GM21825 (cell line): Measurements from ENCODE around the gene NBEAL2.
"Not testable (repeated sequence)": the region's sequence is repeated elsewhere in the genome, so short reads cannot be mapped to it uniquely, and the experiment has no call there.

Source experiments
- ATAC-seq: cut with Tn5 transposase; IDR thresholded peaks from one replicate; pipeline ENCODE4 v1.9.1; 2021; ENCODE audit warnings: mild to moderate bottlenecking, moderate library complexity; ENCODE audit not compliant: unreplicated experiment

Gene NBEAL2

DNA sequence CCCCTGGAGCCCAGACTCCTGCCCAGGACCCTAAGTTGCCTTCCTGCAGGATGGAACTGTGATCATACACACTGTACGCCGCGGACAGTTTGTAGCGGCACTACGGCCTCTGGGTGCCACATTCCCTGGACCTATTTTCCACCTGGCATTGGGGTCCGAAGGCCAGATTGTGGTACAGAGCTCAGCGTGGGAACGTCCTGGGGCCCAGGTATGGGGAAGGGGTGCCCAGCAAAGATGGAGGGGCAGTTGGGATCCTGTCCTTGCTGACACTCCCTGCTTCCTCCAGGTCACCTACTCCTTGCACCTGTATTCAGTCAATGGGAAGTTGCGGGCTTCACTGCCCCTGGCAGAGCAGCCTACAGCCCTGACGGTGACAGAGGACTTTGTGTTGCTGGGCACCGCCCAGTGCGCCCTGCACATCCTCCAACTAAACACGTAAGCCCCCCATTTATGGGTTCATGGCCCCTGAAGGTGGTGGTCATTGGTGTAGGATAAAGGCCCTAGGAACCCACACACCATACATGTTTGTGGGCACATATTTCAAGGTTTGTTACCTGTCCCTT, 28.8 kb downstream of the NBEAL2 start:
- no peak for ATAC-seq

DNA sequence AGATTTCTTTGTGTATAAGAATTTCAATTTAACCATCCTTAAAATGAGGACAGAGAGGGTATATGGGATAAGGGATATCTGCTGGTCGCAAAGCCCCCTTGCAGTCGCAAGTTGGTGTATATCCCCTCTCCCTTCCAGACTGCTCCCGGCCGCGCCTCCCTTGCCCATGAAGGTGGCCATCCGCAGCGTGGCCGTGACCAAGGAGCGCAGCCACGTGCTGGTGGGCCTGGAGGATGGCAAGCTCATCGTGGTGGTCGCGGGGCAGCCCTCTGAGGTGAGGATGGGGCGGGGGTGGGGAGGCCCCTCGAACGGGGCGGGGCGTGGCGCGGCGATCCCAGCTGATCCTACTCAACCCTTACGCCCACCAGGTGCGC, 29.4 kb downstream of the NBEAL2 start:
- no peak for ATAC-seq

DNA sequence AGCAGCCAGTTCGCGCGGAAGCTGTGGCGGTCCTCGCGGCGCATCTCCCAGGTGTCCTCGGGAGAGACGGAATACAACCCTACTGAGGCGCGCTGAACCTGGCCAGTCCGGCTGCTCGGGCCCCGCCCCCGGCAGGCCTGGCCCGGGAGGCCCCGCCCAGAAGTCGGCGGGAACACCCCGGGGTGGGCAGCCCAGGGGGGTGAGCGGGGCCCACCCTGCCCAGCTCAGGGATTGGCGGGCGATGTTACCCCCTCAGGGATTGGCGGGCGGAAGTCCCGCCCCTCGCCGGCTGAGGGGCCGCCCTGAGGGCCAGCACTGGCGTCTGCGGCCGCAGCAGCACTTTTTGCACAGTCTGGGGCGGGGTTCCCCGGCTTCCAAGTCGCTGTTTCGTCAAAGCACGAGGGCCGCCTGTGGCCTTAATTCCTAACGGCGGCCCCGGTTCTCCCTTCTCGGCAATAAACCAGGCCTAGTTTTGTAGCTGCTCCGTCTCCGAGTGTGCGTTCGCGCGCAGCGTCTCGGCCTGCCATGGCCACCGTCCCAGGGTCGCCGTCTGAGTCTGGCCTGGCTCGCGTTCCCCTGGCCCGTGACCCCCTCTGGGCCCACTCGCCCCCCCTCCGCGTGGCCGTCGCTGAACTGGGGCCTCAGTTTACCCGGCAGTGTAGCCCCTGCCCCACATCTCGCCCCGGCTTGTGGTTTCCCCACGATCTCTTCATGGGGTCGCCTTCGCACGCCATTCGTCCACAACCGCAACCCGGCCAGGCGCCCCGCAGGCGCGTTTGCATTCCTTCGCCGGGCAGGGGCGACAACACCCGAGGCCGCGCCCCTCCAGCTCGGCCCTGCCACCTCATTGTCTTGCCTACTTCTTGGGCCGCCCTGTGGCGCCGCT, 30.0 kb downstream of the NBEAL2 start:
- peak; percentile 72 for ATAC-seq

DNA sequence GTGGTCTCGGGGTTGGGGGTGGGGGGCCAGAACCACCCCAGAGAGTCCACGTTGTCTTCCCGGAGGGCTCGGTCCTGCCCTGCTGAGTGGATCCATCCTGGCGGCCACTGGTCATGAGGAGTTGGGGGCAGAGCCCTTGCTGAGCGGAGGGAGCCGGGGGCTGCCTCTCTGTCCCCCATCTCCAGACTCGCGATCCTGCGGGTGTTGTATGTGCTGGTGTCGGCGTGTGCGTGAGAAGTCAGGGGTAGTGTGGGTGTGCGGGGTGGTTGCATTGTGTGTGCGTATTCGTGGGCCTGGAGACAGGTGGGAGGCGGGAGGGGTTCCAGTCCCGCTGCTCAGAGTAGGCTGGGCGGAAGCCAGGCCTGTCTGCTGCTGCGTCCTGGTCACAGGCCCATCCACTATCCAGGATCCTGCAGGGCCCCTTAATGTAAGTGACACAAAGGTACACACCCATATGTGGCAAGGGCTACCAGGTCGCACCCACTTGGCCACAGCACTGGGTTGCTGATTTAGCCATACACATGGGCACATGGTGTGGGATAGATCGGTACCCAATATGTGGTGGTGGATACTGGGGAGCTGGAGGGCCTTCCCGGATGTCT, 30.7 kb downstream of the NBEAL2 start:
- no peak for ATAC-seq

DNA sequence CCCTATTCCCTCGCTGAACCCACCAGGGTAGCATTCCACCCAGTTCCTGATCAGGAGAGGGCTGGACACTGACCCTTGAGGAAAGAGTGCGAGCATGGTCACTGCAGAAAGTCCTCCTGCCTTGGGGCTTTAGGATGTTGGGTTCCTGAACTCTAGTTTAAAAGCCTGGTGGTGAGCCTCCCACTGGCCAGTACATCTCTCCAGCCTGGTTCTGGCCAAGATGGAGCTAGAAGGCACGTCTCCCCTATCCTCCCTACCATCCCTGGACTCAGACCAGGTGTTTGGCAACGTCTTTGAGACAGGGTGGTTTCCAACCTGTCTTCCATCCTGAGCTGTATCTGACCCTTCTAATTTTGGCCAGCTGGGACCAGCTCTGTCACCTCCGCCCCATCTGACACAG, 31.4 kb downstream of the NBEAL2 start:
- no peak for ATAC-seq

DNA sequence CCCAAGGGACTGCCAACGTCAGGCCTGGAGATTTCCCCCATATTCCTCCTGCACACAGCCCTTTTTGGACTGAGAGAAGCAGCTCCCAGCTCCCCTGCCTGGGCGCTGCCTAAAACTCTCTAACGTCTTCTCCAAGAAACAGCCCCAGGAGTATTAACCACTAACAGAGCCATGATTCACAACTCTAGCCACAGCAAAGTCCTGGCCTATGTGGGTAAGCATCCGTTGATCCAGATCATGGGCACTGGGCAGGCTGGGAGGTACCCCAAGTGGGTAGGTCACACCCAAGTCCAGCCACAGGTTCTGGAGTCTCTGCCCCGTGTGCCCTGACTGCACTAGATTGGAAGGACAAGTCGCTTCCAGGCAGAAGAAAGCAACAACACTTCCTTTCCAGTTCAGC, 31.9 kb downstream of the NBEAL2 start:
- ATAC-seq: no peak

DNA sequence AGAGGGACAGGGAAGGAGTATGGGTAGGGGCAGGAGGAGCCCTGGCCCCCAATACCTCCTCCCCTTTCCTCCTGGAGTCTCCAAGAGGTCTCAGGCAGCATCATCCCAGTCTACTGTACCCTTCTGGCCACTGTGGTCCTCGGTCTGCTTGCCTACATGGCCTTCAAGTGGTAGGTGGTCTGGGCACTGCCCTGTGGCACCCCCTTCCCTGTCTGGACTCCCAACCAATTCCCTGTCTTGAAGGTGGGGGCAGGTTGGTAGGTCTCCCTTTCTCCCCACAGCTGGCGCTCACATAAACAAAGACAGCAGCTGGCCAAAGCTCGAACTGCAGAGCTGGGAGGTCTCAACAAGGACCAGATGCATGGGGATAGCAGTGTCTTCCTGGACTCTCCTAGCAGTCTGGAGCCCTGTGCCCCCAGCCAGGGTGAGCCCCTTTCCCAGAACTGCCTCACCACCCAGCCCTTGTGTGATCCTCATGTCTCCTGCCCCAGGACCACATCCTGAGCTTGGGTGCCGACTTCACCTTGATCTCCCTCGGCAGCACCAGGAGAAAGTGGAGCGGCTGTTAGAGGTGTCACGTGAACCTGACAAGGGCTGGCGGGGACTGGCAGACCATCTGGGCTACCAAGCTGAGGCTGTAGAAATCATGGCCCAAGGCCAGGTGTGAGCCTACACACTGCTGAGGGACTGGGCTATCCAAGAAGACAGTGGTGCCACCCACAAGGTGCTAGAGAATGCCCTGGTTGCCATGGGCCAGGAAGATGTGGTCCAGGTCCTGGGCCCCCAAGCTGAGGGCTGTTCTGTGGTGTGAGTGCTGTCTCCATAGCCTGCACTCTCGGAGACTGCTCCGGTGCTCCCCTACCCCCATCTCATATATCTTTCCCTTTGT, 33.1 kb downstream of the NBEAL2 start:
- no peak for ATAC-seq

DNA sequence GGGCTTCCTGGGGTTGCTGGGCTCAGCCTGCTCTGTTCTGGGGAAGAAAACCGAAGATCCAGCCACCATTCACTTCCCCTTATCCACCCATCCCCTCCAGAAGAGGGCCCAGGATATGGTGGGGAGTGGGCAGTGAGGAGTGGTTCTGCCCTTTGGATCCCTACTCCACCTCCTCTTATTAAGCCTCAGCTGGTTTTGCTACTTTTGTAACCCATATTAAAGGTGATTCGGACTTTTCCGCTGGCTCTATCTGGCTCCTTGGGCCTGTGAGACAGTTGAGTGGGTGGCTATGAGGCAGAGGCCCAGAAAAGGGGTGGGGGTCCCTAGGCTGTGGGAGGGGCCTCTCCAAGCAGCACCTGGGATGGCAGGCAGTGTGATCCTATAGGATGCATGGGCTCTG, 33.8 kb downstream of the NBEAL2 start:
- no peak for ATAC-seq

DNA sequence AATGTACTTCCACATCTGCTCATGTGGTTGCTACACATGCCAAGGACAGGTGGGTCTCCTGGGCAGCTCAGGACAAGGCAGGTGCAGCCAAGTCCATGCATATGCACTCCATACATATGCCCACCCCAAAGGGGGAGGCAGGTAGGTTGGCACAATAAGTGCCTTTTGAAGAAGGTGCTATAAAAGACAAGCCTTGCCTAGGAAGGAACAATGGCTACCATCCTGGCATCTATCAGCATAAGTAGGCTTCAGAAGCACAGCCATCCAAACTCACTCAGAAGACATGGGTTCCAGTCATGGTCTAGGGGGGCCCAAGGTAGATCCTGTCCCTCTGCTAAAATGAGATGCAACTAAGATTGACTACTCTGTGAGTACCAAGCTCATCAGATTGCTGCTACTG, 34.6 kb downstream of the NBEAL2 start:
- ATAC-seq: no peak

DNA sequence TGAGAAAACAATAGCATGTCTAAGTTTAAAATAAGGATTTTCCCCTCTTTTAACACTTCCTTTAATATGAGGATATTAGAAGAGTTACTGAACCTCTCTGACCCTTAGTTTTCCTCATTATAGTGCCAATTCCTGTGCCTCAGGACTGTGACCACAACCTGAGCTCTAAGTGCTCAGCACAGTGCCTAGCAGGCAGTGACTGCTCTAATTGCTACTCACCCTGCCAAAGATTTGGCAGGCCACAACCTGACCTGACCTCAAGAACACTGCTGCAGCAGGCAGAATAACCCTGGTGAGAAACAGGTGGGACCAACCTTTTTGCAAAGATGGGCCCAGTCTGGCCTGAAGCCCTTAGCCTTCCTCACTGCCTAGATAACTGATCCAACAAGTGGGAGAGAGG, 35.7 kb downstream of the NBEAL2 start:
- no peak for ATAC-seq

DNA sequence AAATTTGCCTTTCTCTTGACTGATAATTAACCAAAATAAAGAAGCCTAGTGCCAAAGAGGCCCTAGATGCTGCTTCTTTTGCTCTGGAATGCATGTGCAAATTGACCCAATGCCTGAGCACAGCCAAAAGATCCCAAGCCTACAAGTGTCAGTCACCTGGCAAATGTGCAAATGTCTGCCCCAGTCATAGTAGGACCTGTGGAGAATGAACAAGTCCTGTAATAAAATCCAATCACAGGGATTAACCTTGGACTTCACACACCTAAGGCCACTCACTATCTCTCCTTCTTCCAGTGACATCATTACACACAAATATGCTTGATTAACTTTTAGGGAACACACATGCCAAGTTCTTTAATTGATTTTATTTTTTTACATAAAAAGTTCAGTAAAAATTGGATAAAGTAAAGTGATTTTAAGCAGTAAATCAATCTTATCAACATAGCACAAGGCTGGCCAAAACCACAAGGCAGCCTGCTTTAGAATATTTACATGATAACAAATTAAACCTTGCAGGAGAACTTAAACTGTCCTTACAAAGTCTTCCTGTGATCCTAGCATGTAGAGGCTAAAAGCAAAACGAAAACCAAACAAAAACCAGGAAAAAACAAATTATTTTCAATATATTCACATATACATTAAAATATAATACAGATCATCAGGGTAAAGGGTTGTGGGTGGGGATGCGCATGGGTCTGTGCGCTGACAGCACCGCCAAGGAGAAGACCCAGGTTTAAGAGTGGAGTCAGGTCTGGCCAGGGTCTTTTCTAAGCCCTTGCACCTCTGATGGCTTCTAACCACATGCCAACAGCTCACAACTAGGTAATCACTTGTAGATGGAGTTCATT, 36.8 kb downstream of the NBEAL2 start:
- ATAC-seq: no peak

DNA sequence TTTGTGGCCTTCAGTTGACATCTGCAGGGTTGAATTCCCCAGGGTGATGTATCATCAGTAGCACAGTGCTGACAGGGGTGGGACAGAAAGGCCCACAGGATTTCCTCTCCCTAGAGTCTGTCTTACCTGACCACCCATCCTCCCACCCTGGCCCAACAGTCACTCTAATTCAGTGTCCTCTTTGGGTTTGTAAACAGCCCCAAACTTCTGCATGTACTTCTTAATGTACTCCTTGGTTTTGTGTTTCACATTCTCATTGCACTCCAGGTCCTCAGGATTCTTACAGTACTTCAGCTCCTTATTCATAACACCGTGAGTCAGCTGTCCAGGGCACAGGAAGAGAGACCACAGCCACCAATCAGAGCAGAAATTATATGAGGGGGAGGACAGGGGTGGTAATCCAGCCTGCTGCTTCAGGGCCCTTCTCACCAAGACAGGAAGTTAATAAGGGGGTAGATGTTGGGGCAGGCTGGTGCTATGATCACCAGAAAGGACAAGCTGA, 37.5 kb downstream of the NBEAL2 start:
- peak; percentile 49 for ATAC-seq

DNA sequence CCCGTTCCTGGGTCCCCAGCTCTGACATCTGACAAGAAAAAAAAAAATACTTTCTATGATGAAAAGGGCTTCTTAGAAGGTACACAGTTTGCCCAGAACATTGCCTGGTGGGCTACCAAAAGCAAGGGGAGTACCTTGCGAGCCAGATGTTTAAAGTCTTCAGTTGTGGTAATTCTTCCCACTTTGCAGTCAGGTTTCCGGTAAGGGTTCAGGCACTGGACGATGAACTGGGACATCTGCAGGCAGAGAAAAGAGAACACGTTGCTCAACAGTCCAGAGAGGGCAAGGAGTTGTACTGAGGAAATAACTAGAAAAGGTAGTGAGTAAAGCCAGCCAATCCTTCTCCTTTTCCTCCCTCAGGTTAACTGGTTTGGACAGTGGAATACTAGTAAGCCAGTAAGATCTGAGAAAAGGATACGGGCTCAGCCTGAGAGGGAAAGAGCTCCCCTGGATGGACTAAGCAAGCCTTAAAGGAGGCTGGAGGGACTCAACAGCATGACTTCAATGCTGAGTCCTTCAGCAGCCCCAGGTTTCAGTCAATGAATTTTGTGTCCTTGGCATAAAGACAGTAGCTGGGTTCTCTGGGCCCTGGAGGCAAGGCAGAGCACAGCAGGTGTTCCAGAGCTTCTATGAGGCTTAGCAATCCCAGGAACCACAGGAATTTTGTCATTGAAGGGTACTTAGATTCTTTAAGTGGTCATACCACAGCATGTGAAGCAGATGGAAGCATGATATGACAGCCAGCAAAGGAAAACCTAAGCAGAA, 38.2 kb downstream of the NBEAL2 start:
- ATAC-seq: no peak

DNA sequence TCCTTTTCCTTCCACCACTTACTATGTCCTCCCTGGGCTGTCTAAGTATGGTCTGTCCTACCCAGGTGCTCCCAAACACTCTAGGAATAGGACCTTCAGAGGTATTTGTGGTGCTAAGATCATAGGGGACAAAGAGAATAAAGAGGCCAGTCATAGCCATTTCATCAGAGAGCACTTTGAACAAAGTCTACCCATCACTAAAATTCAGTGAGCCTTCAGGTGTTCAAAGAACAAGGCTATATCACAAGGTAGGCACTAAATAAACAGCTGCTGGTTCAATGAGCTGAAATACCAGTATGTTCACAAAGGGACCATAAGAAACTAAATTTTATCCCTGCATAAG, 38.8 kb downstream of the NBEAL2 start:
- no peak for ATAC-seq

DNA sequence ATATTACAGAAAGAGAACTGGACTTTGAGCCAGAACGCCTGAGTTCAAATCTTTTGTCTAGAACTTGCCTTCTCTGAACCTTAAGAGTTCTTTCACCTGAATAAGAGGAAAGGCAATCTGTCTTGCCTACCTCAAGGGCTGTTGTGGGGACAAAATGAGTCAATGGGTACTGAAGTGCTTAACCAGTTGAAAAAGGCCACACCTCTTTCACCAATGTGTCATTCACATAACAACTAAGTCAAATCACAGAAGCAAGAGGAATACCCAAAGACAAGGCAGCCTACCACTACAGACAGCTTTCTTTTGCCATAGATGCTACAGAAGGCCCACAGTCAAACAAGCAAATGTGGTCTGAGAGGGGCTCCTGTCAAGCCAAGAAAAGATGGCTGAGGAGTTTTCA, 39.7 kb downstream of the NBEAL2 start:
- ATAC-seq: peak; percentile 55

DNA sequence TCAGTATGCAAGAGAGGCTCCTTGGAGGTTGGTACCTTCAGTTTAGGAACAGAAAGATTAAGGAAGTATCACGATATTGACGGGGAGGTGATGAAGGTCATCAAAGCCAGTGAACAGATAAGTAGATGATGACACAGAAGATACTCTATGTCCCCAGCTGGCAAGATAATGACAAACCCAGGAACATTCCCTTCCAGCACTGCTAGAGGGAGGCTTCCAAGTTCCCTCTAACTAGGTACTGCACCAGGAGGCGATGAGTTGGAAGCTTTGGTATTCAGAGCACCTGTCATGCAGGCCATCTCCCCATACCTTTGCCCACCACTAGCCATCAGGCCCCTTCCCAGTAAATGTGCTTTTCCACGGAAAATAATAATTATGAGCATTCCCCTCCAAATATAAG, 40.8 kb downstream of the NBEAL2 start:
- ATAC-seq: no peak

DNA sequence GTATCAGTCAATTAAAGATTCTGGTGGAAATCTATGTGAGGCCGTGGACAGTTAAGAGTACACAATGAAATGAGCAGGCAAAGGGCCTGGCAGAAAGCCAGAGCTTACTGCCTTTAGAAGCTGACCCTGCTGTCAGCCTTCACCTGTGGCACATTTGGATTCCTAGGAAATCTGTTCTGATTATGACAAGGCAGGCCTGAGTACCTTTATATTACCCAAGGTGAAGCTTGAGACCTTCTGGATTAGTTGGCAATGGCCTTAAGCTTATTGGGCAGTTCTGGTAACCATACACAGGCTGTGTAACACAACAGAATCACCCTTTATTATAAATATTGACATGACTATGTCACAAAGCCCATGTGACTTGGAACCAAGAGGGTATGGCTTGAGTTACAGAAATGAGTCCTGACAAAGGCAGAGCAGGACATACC, 43.2 kb downstream of the NBEAL2 start:
- no peak for ATAC-seq

DNA sequence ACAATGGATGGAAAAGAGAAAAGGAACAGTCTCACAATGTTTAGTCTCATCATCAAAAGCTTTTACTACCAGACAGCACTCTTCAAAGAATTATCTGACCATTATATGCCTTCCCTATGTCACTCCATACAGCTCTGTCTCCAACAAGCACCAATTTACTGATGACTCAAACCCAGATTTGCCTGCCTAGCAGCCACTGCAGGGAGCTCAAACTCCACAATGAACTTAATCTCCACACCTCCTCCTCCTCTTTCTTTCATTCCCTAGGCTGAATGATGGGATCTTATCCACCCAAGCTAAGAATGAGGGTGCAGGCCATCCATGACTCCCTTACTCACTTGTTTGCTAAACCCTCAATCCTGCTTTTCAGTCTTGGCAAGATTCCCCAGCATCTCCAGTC, 45.5 kb downstream of the NBEAL2 start:
- no peak for ATAC-seq

DNA sequence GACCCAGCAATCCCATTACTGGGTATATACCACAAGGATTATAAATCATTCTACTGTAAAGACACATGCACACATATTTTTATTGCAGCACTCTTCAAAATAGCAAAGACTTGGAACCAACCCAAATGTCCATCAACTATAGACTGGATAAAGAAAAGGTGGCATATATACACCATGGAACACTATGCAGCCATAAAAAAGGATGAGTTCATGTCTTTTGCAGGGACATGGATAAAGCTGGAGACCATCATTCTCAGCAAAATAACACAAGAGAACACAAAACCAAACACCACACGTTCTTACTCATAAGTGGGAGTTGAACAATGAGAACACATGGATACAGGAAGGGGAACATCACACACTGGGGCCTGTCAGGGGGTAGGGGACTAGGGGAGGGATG, 47.0 kb downstream of the NBEAL2 start:
- not testable (repeated sequence) for ATAC-seq

DNA sequence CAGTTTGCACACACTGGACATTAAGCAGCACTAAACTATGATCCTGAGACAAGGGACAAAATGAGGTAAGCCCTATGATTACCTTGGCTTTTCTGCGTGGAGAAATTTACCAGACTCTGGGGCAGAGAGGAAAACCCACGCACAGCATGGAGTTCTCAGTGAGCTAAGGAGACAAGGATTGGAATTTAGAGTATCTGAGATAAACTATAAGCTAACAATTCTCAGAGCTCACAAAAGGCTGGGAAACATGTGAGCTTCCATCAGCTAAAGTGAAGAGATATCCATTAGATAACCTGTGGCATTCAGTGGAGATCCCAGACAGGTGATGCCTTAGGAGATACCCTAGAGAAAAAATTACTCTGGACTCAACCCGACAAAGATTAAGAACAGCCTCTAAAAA, 48.7 kb downstream of the NBEAL2 start:
- no peak for ATAC-seq
